HG03066 (cell line): Measurements from ENCODE around the gene TLR6.
A peak's percentile ranks its signal among the peaks of the same experiment; 100 is the strongest.
"Not testable (repeated sequence)": the region's sequence is repeated elsewhere in the genome, so short reads cannot be mapped to it uniquely, and the experiment has no call there.

Experiments
- ATAC-seq: cut with Tn5 transposase; IDR thresholded peaks from one replicate; pipeline ENCODE4 v1.9.1; 2021; ENCODE audit warnings: low read depth; ENCODE audit not compliant: unreplicated experiment

Gene TLR6

GRCh38 chr4:38823766-38824165 lies 32.9 kb downstream of the TLR6 start:
- ATAC-seq: no peak

- no peak for ATAC-seq
These were observed 33.8 kb downstream of the TLR6 start for GRCh38 chr4:38822748-38823303.

GRCh38 chr4:38821739-38822138 lies 34.9 kb downstream of the TLR6 start:
- ATAC-seq: no peak

- no peak for ATAC-seq
These were observed 36.1 kb downstream of the TLR6 start for GRCh38 chr4:38820329-38821061.

GRCh38 chr4:38819569-38819968 lies 37.0 kb downstream of the TLR6 start:
- no peak for ATAC-seq

GRCh38 chr4:38818441-38818976 lies 38.1 kb downstream of the TLR6 start:
- ATAC-seq: peak; percentile 59

GRCh38 chr4:38815885-38816782 lies 40.5 kb downstream of the TLR6 start:
- ATAC-seq: no peak

- no peak for ATAC-seq
These were observed 42.2 kb downstream of the TLR6 start for GRCh38 chr4:38814386-38814785.

- no peak for ATAC-seq
These were observed 45.3 kb downstream of the TLR6 start for GRCh38 chr4:38811297-38811696.

GRCh38 chr4:38807462-38807861 lies 49.2 kb downstream of the TLR6 start:
- ATAC-seq: not testable (repeated sequence)

GRCh38 chr4:38806251-38806650 lies 50.4 kb downstream of the TLR6 start:
- not testable (repeated sequence) for ATAC-seq

GRCh38 chr4:38805530-38806145 lies 51.0 kb downstream of the TLR6 start:
- ATAC-seq: peak; percentile 82

- no peak for ATAC-seq
These were observed 51.8 kb downstream of the TLR6 start, which contains the start of gene TLR1 for GRCh38 chr4:38804654-38805295. TLR1 (minus strand) TSS chr4:38804791; CDS start chr4:38798831, 5,960 bp downstream.

GRCh38 chr4:38803833-38804653 lies 52.6 kb downstream of the TLR6 start:
- ATAC-seq: peak; percentile 53

GRCh38 chr4:38802561-38803355 lies 53.9 kb downstream of the TLR6 start:
- ATAC-seq: no peak

GRCh38 chr4:38800961-38801450 lies 55.6 kb downstream of the TLR6 start:
- ATAC-seq: no peak

GRCh38 chr4:38800366-38800765 lies 56.3 kb downstream of the TLR6 start:
- no peak for ATAC-seq

GRCh38 chr4:38795087-38795486 lies 61.5 kb downstream of the TLR6 start:
- no peak for ATAC-seq
